K562 (cell line): ENCODE results near the gene CPED1. TPM values are rescaled to one million over a fixed set of nuclear protein-coding genes. Genes with fewer than 3 reads are reported as not detected.

Experiments
- ATF3 ChIP-seq, 2 experiments: fragments of 450-650 bp in 1 of 2; sonication (generic) in 1 of 2; formaldehyde crosslinking in 1 of 2; IDR thresholded peaks in 1 of 2; conservative IDR thresholded peaks in 1 of 2; 2 replicates each; pipeline versions ENCODE4 v1.6.1 to v1.8.1; 2016 to 2023; ENCODE audit warnings: mild to moderate bottlenecking in 2 of 2, moderate library complexity in 2 of 2, inconsistent platforms in 1 of 2, missing genetic modification reagents in 1 of 2
- BHLHE40 ChIP-seq: IDR thresholded peaks from 2 replicates; pipeline ENCODE4 v1.6.1; 2011; ENCODE audit warnings: low read length, improper control_type of control experiment
- BRCA1 ChIP-seq, 2 experiments: fragments of 450-650 bp in 1 of 2; sonication (generic) in 1 of 2; formaldehyde crosslinking in 1 of 2; IDR thresholded peaks; 2 replicates each; pipeline versions ENCODE4 v1.5.0 to v1.6.1; 2017 to 2020; ENCODE audit warnings: mild to moderate bottlenecking in 1 of 2, missing genetic modification reagents in 1 of 2
- CREB1 ChIP-seq, 2 experiments: sonication (generic) in 1 of 2; formaldehyde crosslinking in 1 of 2; IDR thresholded peaks; 2 replicates each; pipeline versions ENCODE4 v1.6.1 to v1.8.0; 2012 to 2022; ENCODE audit warnings: inconsistent platforms in 1 of 2, mild to moderate bottlenecking in 1 of 2, missing genetic modification reagents in 1 of 2, moderate library complexity in 1 of 2
- FOS ChIP-seq: IDR thresholded peaks from 3 replicates; pipeline ENCODE4 v1.6.1; 2011; ENCODE audit not compliant: insufficient read length; ENCODE audit errors: extremely low read depth
- FOXA3 ChIP-seq, 2 experiments: fragments of 450-650 bp in 1 of 2; sonication (generic) in 1 of 2; formaldehyde crosslinking; IDR thresholded peaks in 1 of 2; conservative IDR thresholded peaks in 1 of 2; 2 replicates each; pipeline versions ENCODE4 v1.4.0 to v1.8.0; 2020 to 2022; ENCODE audit warnings: mild to moderate bottlenecking in 2 of 2, missing genetic modification reagents in 1 of 2
- HIVEP1 ChIP-seq: fragments of 250-450 bp; sonication (Bioruptor Pico); IDR thresholded peaks from 2 replicates; pipeline ENCODE4 v1.4.0; 2020; ENCODE audit warnings: mild to moderate bottlenecking
- HOXB6 ChIP-seq: fragments of 250-450 bp; sonication (Bioruptor Pico); IDR thresholded peaks from 2 replicates; pipeline ENCODE4 v1.5.1; 2022; ENCODE audit warnings: mild to moderate bottlenecking, borderline replicate concordance
- KLF1 ChIP-seq: fragments of 450-650 bp; IDR thresholded peaks from 2 replicates; pipeline ENCODE4 v1.6.1; 2016; ENCODE audit warnings: missing genetic modification characterization, missing compliant biosample characterization
- KLF13 ChIP-seq: fragments of 450-650 bp; IDR thresholded peaks from 2 replicates; pipeline ENCODE4 v1.6.1; 2016; ENCODE audit warnings: missing genetic modification characterization, low read depth, mild to moderate bottlenecking, missing compliant biosample characterization, moderate library complexity, borderline replicate concordance
- POLR2A ChIP-seq: fragments of 450-650 bp; conservative IDR thresholded peaks from 2 replicates; pipeline ENCODE4 v1.6.1; 2016
- POLR2AphosphoS2 ChIP-seq: IDR thresholded peaks from 2 replicates; pipeline ENCODE4 v1.6.1; 2012; ENCODE audit warnings: low read length, improper control_type of control experiment
- RNF2 ChIP-seq: sonication (generic); IDR thresholded peaks from 2 replicates; pipeline ENCODE4 v1.6.1; 2016
- SMARCB1 ChIP-seq: IDR thresholded peaks from 2 replicates; pipeline ENCODE4 v1.6.1; 2011; ENCODE audit warnings: improper control_type of control experiment, low read depth; ENCODE audit not compliant: insufficient read length
- SMC3 ChIP-seq: conservative IDR thresholded peaks from 2 replicates; pipeline ENCODE4 v1.6.1; 2011; ENCODE audit warnings: low read depth, low read length, improper control_type of control experiment; ENCODE audit not compliant: insufficient read depth
- TFAM ChIP-seq: fragments of 250-450 bp; sonication (Bioruptor Pico); conservative IDR thresholded peaks from 2 replicates; pipeline ENCODE4 v1.5.0; 2021; ENCODE audit warnings: mild to moderate bottlenecking, moderate library complexity
- TFAP4 ChIP-seq: sonication (generic); formaldehyde crosslinking; IDR thresholded peaks from 2 replicates; pipeline ENCODE4 v1.8.0; 2022; ENCODE audit warnings: missing genetic modification reagents, mild to moderate bottlenecking, moderate library complexity, borderline replicate concordance
- THAP7 ChIP-seq: fragments of 250-450 bp; sonication (Bioruptor Pico); IDR thresholded peaks from 2 replicates; pipeline ENCODE4 v1.5.0; 2021
- XRCC5 ChIP-seq: fragments of 200-400 bp; formaldehyde crosslinking; IDR thresholded peaks from 2 replicates; pipeline ENCODE4 v1.6.1; 2017; ENCODE audit warnings: low read depth, mild to moderate bottlenecking, low read length
- ZBED1 ChIP-seq: IDR thresholded peaks from 2 replicates; pipeline ENCODE4 v1.6.1; 2014
- ZBTB8A ChIP-seq: fragments of 450-650 bp; IDR thresholded peaks from 2 replicates; pipeline ENCODE4 v1.6.1; 2018; ENCODE audit warnings: mild to moderate bottlenecking, moderate library complexity; ENCODE audit not compliant: partially characterized antibody
- ZFP30 ChIP-seq: fragments of 250-450 bp; sonication (Bioruptor Pico); IDR thresholded peaks from 2 replicates; pipeline ENCODE4 v1.8.0; 2022; ENCODE audit warnings: moderate library complexity, mild to moderate bottlenecking, inconsistent platforms, borderline replicate concordance
- ZNF217 ChIP-seq: sonication (generic); formaldehyde crosslinking; IDR thresholded peaks from 2 replicates; pipeline ENCODE4 v1.8.0; 2022; ENCODE audit warnings: mild to moderate bottlenecking, missing genetic modification reagents
- ZNF274 ChIP-seq: IDR thresholded peaks from 2 replicates; pipeline ENCODE4 v1.6.1; 2011; ENCODE audit warnings: low read depth, mild to moderate bottlenecking, low read length, moderate library complexity, borderline replicate concordance
- ZNF507 ChIP-seq: conservative IDR thresholded peaks from 2 replicates; pipeline ENCODE4 v1.6.1; 2017; ENCODE audit warnings: missing genetic modification characterization, missing compliant biosample characterization
- ZNF668 ChIP-seq: fragments of 250-450 bp; sonication (Bioruptor Pico); IDR thresholded peaks from 2 replicates; pipeline ENCODE4 v1.8.0; 2022; ENCODE audit warnings: mild to moderate bottlenecking, inconsistent platforms
- ZNF766 ChIP-seq: fragments of 200-800 bp; sonication (Bioruptor generic); conservative IDR thresholded peaks from 2 replicates; pipeline ENCODE4 v1.6.1; 2016; ENCODE audit warnings: missing genetic modification characterization, missing compliant biosample characterization
- polyA plus RNA-seq, 8 experiments: library from polyadenylated mRNA; depleted of rRNA in 4 of 8; stranded (reverse) in 5 of 8; unstranded in 3 of 8; fragments of >200 nt; fragmentation: Nextera tagmentation in 2 of 8; fragmentation: Illumina TruSeq in 1 of 8; extraction: Ambion mirVana in 2 of 8; extraction: Trizol in 1 of 8; gene quantifications; 2 replicates each; pipeline versions ENCODE4 v1.2.1 to v1.2.3, GENCODE V29; 2011 to 2014; ENCODE audit warnings: inconsistent platforms in 1 of 8, missing spikeins in 1 of 8
- total RNA-seq, 7 experiments: library from RNA; depleted of rRNA in 6 of 7; stranded (reverse); fragments of >200 nt in 6 of 7; fragmentation: Illumina TruSeq in 2 of 7; extraction: Trizol in 2 of 7; gene quantifications; 2 replicates each; pipeline versions ENCODE4 v1.2.1 to v1.2.3, GENCODE V29; 2011 to 2021; ENCODE audit warnings: low replicate concordance in 1 of 7

Gene CPED1
- total and polyA plus RNA-seq, 9 of the 15 experiments (the other 6 are each of a cell fraction or from before 2014, with no cell fraction given) = 195 to 393 (median 290) TPM

- TF ChIP-seq SMC3 (no peak), ZBTB8A (no peak), ZNF668 (CRISPR knock-in tag) (peak; percentile 53; the same call in 1 of the 2 replicates), CREB1 (IDR thresholded peaks at IDR 0.05) (no peak; the same call in 1 of the 2 replicates), CREB1 (CRISPR knock-in tag; IDR thresholded peaks at IDR 0.05) (no peak), POLR2A (peak; percentile 98), HOXB6 (CRISPR knock-in tag) (no peak), ZFP30 (CRISPR knock-in tag) (no peak; the same call in 1 of the 2 replicates), KLF1 (tag) (no peak), SMARCB1 (no peak), FOS (peak; percentile 69), ATF3 (IDR thresholded peaks at IDR 0.05) (peak; percentile 97), ATF3 (CRISPR knock-in tag; conservative IDR thresholded peaks at IDR 0.05) (peak; percentile 95), BHLHE40 (peak; percentile 41; the same call in 1 of the 2 replicates), RNF2 (peak; percentile 95), ZBED1 (peak; percentile 87; the same call in 1 of the 2 replicates), ZNF217 (CRISPR knock-in tag) (no peak), POLR2AphosphoS2 (peak; percentile 95), THAP7 (CRISPR knock-in tag) (no peak), ZNF766 (peak; percentile 67; the same call in 1 of the 2 replicates), XRCC5 (no peak), FOXA3 (CRISPR knock-in tag; conservative IDR thresholded peaks at IDR 0.05 in 1 of 2, IDR thresholded peaks at IDR 0.05 in 1 of 2) (no peak), TFAM (CRISPR knock-in tag) (no peak), TFAP4 (CRISPR knock-in tag) (peak; percentile 59; the same call in 1 of the 2 replicates), KLF13 (no peak), HIVEP1 (no peak), ZNF274 (no peak), BRCA1 (IDR thresholded peaks at IDR 0.05) (no peak), BRCA1 (CRISPR knock-in tag; IDR thresholded peaks at IDR 0.05) (no peak), ZNF507 (tag) (no peak)
Measured at GRCh38 chr7:121076350-121077164, 88.0 kb downstream of the CPED1 start (continued).
